ENCODE measurements around the gene NOXA1.

DNA sequence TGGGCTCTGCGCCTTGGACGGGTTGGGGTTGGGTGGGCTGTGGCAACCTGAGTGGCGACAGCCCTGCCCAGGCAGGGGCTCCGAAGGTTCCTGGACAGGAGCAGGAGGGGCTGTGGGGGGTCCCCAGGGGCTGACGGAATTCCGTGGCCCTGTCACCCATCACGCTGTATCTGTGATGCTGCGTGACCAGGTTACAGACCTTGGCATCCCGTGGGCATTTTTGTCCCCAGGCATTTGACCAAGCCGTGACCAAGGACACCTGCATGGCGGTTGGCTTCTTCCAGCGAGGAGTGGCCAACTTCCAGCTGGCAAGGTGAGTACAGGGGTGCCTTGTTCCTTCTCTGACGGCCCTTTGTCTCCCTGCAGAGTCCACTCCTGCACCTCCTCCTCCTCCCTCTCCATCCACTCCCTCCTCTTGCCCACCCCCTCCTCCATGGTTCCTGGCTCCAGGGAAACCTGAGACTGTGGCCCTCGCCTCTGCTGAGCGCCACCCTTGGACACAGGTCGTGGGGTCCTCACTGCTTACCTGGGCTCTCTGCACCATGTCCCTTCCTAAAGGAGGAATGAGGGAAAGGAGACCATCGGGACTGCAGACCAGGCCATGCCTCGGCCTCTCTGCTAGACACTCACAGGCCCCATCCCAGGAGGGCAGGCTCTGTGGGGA is 3.0 kb downstream of the NOXA1 start:
- TF ChIP-seq KLF10 (tag by site-specific recombination; IDR thresholded peaks at IDR 0.05) (no peak), CTCF (tag by site-specific recombination; IDR thresholded peaks at IDR 0.05) (no peak), ZNF174 (tag by site-specific recombination; IDR thresholded peaks at IDR 0.05) (no peak), ZNF19 (tag by site-specific recombination; IDR thresholded peaks at IDR 0.05; ENCODE audit: low read depth) (no peak)

Measured in HEK293 (cell line).